GM13977 (cell line): ENCODE data around the gene ADAMTS6.
"Not testable (repeated sequence)": the region's sequence is repeated elsewhere in the genome, so short reads cannot be mapped to it uniquely, and the experiment has no call there.

ENCODE experiments used
- DNase-seq: peaks from one replicate; pipeline ENCODE4 v3.0.0; 2012; ENCODE audit warnings: low spot score
- CTCF ChIP-seq: IDR thresholded peaks from 2 replicates; pipeline ENCODE4 v1.5.1; 2012; ENCODE audit warnings: mild to moderate bottlenecking, control low read depth; ENCODE audit not compliant: insufficient read depth; ENCODE audit errors: extremely low read depth, missing control alignments
- in situ Hi-C: fragments of 300-500 bp; cut with MboI; formaldehyde crosslinking; loops from one replicate; pipeline ENCODE4 v1.12.0; 2022; ENCODE audit warnings: low sequenced_read_pairs, low pct_unique_long_range_greater_than_20kb, mixed read lengths, inconsistent platforms; ENCODE audit not compliant: unreplicated experiment

ADAMTS6 gene

GRCh38 chr5:65192331-65192730 is 289.4 kb downstream of the ADAMTS6 start:
- TF ChIP-seq CTCF: no peak
- no peak for DNase-seq
- in situ Hi-C loops: no loop called here

GRCh38 chr5:65191554-65192135 is 290.1 kb downstream of the ADAMTS6 start:
- no peak for DNase-seq
- TF ChIP-seq CTCF: no peak
- in situ Hi-C loops: no loop called here

- no peak for TF ChIP-seq CTCF
- DNase-seq: peak; percentile 55
- in situ Hi-C loops: no loop called here
Measured at GRCh38 chr5:65190328-65191053, 291.2 kb downstream of the ADAMTS6 start.

GRCh38 chr5:65186646-65187227 is 295.0 kb downstream of the ADAMTS6 start:
- in situ Hi-C loops: no loop called here

GRCh38 chr5:65185468-65185867 is 296.3 kb downstream of the ADAMTS6 start:
- DNase-seq: no peak
- TF ChIP-seq CTCF: no peak
- in situ Hi-C loops: no loop called here

More at GRCh38 chr5:65186646-65187227, 295.0 kb downstream of the ADAMTS6 start:
- no peak for TF ChIP-seq CTCF
- no peak for DNase-seq

GRCh38 chr5:65184780-65185179 is 296.9 kb downstream of the ADAMTS6 start:
- DNase-seq: no peak
- no peak for TF ChIP-seq CTCF
- in situ Hi-C loops: no loop called here

- DNase-seq, in situ Hi-C loops: not testable (repeated sequence)
Measured at GRCh38 chr5:65174231-65174630, 307.5 kb downstream of the ADAMTS6 start.
